Left lung (tissue), 10 donors: Measurements from ENCODE around the gene DPYSL5. TPM values are rescaled to one million over a fixed set of nuclear protein-coding genes. Genes with fewer than 3 reads are reported as not detected.

Experiments
- ATAC-seq: fragments of 200-7000 bp; cut with Tn5 transposase; one replicate; pipeline ENCODE4 v1.9.1; 2020; ENCODE audit warnings: moderate library complexity
- DNase-seq, 4 donors: peaks; one replicate each; pipeline ENCODE4 v3.0.0-alpha.2; 2013 to 2020
- H3K27ac ChIP-seq, 2 donors: fragments of 200-600 bp; sonication (generic) in 1 of 2; one replicate each; pipeline versions ENCODE4 v1.5.0 to v1.8.0; 2020 to 2021
- H3K27me3 ChIP-seq, 2 donors: fragments of 200-600 bp; sonication (generic) in 1 of 2; one replicate each; pipeline versions ENCODE4 v1.5.0 to v1.8.0; 2020 to 2021
- H3K36me3 ChIP-seq, 2 donors: fragments of 200-600 bp; sonication (generic) in 1 of 2; one replicate each; pipeline versions ENCODE4 v1.5.0 to v1.8.0; 2020 to 2021
- H3K4me1 ChIP-seq, 2 donors: fragments of 200-600 bp; one replicate each; pipeline ENCODE4 v1.8.0; 2021
- H3K4me3 ChIP-seq, 2 donors: fragments of 200-600 bp; sonication (generic) in 1 of 2; one replicate each; pipeline versions ENCODE4 v1.5.0 to v1.8.0; 2020 to 2021; ENCODE audit warnings: mild to moderate bottlenecking in 1 of 2
- H3K9me3 ChIP-seq, 2 donors: fragments of 200-600 bp; sonication (generic) in 1 of 2; one replicate each; pipeline versions ENCODE4 v1.5.0 to v1.8.0; 2020 to 2021
- CTCF ChIP-seq, 2 donors: fragments of 200-600 bp; sonication (generic) in 1 of 2; IDR thresholded peaks; one replicate each; pipeline versions ENCODE4 v1.5.0 to v1.8.0; 2021; ENCODE audit warnings: antibody characterized with exemption in 2 of 2
- intact Hi-C, 2 donors: fragments of 100-400 bp; cut with DNase I; formaldehyde crosslinking; loops; one replicate each; pipeline versions ENCODE4 v1.11.2 to v1.14.2; 2022
- polyA plus RNA-seq, 6 donors: library from polyadenylated mRNA; unstranded; fragments of 120-200 nt; gene quantifications; one replicate each; pipeline ENCODE4 v1.2.1, GENCODE V29; 2013; ENCODE audit not compliant: insufficient read length in 6 of 6
- total RNA-seq, 2 donors: library from RNA; stranded (reverse); fragmentation: NEBNext Ultra II Directional; extraction: Animal tissue kit (Norgen Biotek cat#: 25700); gene quantifications; one replicate each; pipeline ENCODE4 v1.2.1, GENCODE V29; 2021
- donor health status: DM: no; HTN: yes; CAD: no.
- donor health status: DM: no; HTN: no; CAD: no.

Gene DPYSL5
- total and polyA plus RNA-seq, 8 donors, result 0.07 to 0.37 (median 0.23) TPM; not detected in 2

DNA sequence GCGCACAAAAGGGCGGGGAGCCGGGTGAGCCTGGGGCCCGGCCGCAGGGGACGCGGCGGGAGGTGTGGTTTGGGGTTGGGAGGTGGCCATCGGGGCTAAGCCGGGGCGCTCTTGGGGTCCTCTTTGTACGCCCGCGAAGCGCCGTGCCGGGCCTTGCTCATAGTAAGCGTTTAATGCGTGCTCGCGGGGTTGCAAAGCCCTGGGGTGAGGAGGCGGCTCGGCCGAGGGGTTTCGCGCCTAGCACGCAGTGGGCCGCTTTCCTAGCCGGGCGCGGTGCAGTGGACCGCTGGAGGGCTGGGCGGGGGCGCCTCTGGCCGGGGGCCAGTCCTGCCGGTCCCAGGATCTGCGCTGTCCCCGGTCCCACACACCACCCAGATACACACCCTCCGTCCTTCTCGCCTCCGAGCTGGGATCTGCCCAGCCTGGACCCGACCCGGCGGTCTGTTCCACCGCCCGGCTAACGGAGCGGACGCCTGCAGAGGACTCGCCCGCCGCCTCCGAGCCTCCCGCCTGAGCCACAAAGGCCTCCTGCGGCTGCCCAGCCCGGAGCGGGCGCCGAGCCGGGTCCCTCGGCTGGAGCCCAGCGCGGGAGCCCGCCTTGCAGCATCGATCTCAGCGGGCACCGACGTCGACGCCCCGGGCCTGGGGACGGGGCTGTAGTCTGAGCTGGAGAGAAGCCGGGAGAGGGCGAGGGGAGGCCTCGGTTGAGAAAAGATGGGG is 564 bp downstream of the DPYSL5 start:
- H3K27me3 ChIP-seq, result peaks cover 75 to 98% of the 10 kb centered on the region in 2 donors
- intact Hi-C loops, result loop anchor here in 1 of 2 donors (5.0 to 10.0 kb wide), 2 partner anchors 89 to 166 kb away; no protein-coding TSS in a partner anchor

GRCh38 chr2:26849056-26849999 is 1.4 kb downstream of the DPYSL5 start:
- Histone ChIP-seq H3K9me3 (no peaks in the 10 kb centered on the region), H3K27me3 (peaks cover 75 to 98% of the 10 kb centered on the region in 2 donors), H3K4me3 (no peak overlapping the region), H3K4me1 (peaks cover 7 to 37% of the 10 kb centered on the region in 2 donors), H3K36me3 (no peaks in the 10 kb centered on the region), H3K27ac (no peak overlapping the region)
- intact Hi-C loops, result loop anchor here in 1 of 2 donors (5.0 to 10.0 kb wide), 2 partner anchors 88 to 165 kb away; no protein-coding TSS in a partner anchor
- no peak for ATAC-seq
- TF ChIP-seq CTCF (IDR thresholded peaks at IDR 0.05), result no peak
- DNase-seq, result peak in 1 of 4 donors; percentile 78

More for the DNA sequence above, 564 bp downstream of the DPYSL5 start:
- Histone ChIP-seq H3K4me3 (peak overlapping the region in 1 of 2 donors; percentile 18), H3K9me3 (no peaks in the 10 kb centered on the region), H3K27ac (no peak overlapping the region), H3K4me1 (peaks cover 7 to 37% of the 10 kb centered on the region in 2 donors), H3K36me3 (no peaks in the 10 kb centered on the region)
- ATAC-seq (no peak), DNase-seq (no peak)
- TF ChIP-seq CTCF (IDR thresholded peaks at IDR 0.05), result no peak

- H3K4me3 ChIP-seq, result no peak overlapping the region
- no peak for DNase-seq
- peaks cover 7 to 37% of the 10 kb centered on the region in 2 donors for H3K4me1 ChIP-seq
- H3K27ac ChIP-seq, result no peak overlapping the region
- ATAC-seq, result no peak
- TF ChIP-seq CTCF (IDR thresholded peaks at IDR 0.05), result no peak
- H3K27me3 ChIP-seq, result peaks cover 73 to 97% of the 10 kb centered on the region in 2 donors
- H3K9me3 ChIP-seq, result no peaks in the 10 kb centered on the region
- no peaks in the 10 kb centered on the region for H3K36me3 ChIP-seq
- intact Hi-C loops, result loop anchor here in 1 of 2 donors (5.0 to 10.0 kb wide), 2 partner anchors 87 to 165 kb away; no protein-coding TSS in a partner anchor
Measured at GRCh38 chr2:26850000-26850431, 2.1 kb downstream of the DPYSL5 start.

DNA sequence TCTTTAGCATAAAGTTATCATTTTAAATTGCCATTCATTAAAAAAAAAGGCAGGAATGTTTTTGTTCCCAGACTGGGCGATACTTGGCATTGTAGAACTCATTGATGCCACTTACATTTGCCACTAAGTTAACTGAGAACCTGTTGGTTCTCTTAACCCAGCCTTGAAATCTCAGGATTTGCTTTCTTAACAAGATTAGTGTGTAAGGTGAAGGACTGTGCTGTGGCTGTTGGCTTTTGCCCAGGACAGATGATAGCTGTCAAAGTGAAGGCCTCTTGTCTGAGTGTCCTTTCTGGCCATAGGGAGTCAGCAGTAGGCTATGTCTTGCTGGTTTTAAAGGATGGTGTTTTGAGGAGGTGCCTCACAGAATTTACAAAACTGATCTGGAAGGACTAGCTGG is 2.6 kb downstream of the DPYSL5 start:
- H3K27ac ChIP-seq, result no peak overlapping the region
- no peaks in the 10 kb centered on the region for H3K36me3 ChIP-seq
- H3K4me3 ChIP-seq, result no peak overlapping the region
- H3K4me1 ChIP-seq, result peaks cover 7 to 37% of the 10 kb centered on the region in 2 donors
- no peak for ATAC-seq
- H3K27me3 ChIP-seq, result peaks cover 68 to 94% of the 10 kb centered on the region in 2 donors
- no peak for TF ChIP-seq CTCF (IDR thresholded peaks at IDR 0.05)
- no peak for DNase-seq
- intact Hi-C loops, result no loop called here
- H3K9me3 ChIP-seq, result no peaks in the 10 kb centered on the region
